GM12864 (cell line): ENCODE measurements around the gene RAG2.

Source experiments
- DNase-seq: peaks from one replicate; pipeline ENCODE4 v3.0.0-alpha.2; 2011; ENCODE audit warnings: low read depth
- H3K4me3 ChIP-seq: 2 replicates; pipeline ENCODE4 v1.5.1; 2011; ENCODE audit warnings: mild to moderate bottlenecking, low read depth, low read length, control low read depth
- CTCF ChIP-seq: IDR thresholded peaks from 2 replicates; pipeline ENCODE4 v1.5.1; 2011; ENCODE audit warnings: low read depth, mild to moderate bottlenecking, moderate library complexity, low read length, control low read depth, inconsistent platforms; ENCODE audit errors: missing control alignments

RAG2 gene

DNA sequence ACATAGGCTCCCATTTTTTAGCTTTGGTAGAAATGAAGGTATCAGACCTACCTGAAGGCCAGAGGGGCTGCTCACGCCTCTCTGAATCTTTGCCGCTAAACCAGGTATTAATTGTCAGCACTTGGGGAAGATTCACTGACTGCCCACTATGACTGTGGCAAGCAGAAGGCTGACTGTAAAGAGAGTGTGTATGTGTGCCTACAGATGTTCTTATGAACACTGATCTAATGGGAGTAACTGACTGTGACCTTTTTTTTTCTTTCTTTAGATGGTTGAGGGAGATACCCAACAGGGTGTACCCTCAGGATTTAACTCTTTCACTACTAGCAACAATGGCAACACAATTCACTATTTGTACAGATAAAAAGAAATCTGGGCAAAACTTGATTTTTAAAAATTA, at the start of gene RAG2:
Gene RAG2 (minus strand): TSS at position 186 of the 400 bp plus-strand sequence. CDS start 4,068 bp downstream, outside the sequence.
- no peak for DNase-seq

GRCh38 chr11:36638556-36638955, 40.5 kb upstream of the RAG2 start:
- no peak overlapping the region for H3K4me3 ChIP-seq
- DNase-seq = no peak
- TF ChIP-seq CTCF = no peak

More for the DNA sequence above, at the start of gene RAG2:
- TF ChIP-seq CTCF = no peak
- H3K4me3 ChIP-seq = no peak within 1 kb of the TSS

GRCh38 chr11:36635066-36635862, 37.2 kb upstream of the RAG2 start:
- TF ChIP-seq CTCF = no peak
- DNase-seq = no peak
- no peak overlapping the region for H3K4me3 ChIP-seq

GRCh38 chr11:36631774-36632173, 33.7 kb upstream of the RAG2 start:
- H3K4me3 ChIP-seq = no peak overlapping the region
- TF ChIP-seq CTCF = no peak
- DNase-seq = no peak

GRCh38 chr11:36628765-36629244, 30.8 kb upstream of the RAG2 start:
- no peak for TF ChIP-seq CTCF
- no peak for DNase-seq
- no peak overlapping the region for H3K4me3 ChIP-seq

- TF ChIP-seq CTCF = no peak
These were observed 30.1 kb upstream of the RAG2 start for GRCh38 chr11:36628141-36628540.

GRCh38 chr11:36627471-36627870, 29.4 kb upstream of the RAG2 start:
- no peak overlapping the region for H3K4me3 ChIP-seq
- no peak for TF ChIP-seq CTCF

More at GRCh38 chr11:36628141-36628540, 30.1 kb upstream of the RAG2 start:
- no peak overlapping the region for H3K4me3 ChIP-seq
- no peak for DNase-seq

More at GRCh38 chr11:36627471-36627870, 29.4 kb upstream of the RAG2 start:
- no peak for DNase-seq
